Upper lobe of left lung (tissue), 4 donors: ENCODE results near the gene LOXL4.

Experiments used
- CTCF ChIP-seq, 6 experiments: fragments of 450-650 bp in 4 of 6; fragments of 200-600 bp in 2 of 6; sonication (generic) in 2 of 6; IDR thresholded peaks; one replicate each; pipeline ENCODE4 v1.5.1; 2016 to 2019; ENCODE audit warnings: antibody characterized with exemption in 6 of 6
- EP300 ChIP-seq, 4 donors: sonication (generic); formaldehyde crosslinking; IDR thresholded peaks; one replicate each; pipeline ENCODE4 v1.5.1; 2017; ENCODE audit warnings: antibody characterized with exemption in 4 of 4, control low read depth in 2 of 4
- POLR2A ChIP-seq, 4 donors: fragments of 450-650 bp; IDR thresholded peaks; one replicate each; pipeline ENCODE4 v1.5.1; 2016 to 2017; ENCODE audit warnings: antibody characterized with exemption in 4 of 4, mild to moderate bottlenecking in 2 of 4
- POLR2AphosphoS5 ChIP-seq, 2 donors: sonication (generic); formaldehyde crosslinking; IDR thresholded peaks; one replicate each; pipeline ENCODE4 v1.5.1; 2017; ENCODE audit warnings: antibody characterized with exemption in 2 of 2

- TF ChIP-seq CTCF (IDR thresholded peaks at IDR 0.05) (no peak), POLR2A (IDR thresholded peaks at IDR 0.05) (no peak), POLR2AphosphoS5 (IDR thresholded peaks at IDR 0.05) (no peak), EP300 (IDR thresholded peaks at IDR 0.05) (no peak)
These were observed 50.2 kb downstream of the LOXL4 start for GRCh38 chr10:98217801-98218200.
